Small intestine (tissue), 7 donors: ENCODE results near the gene MCM3AP. TPM values are rescaled to one million over a fixed set of nuclear protein-coding genes. Genes with fewer than 3 reads are reported as not detected.

Source experiments
- DNase-seq, 2 donors: peaks; one replicate each; pipeline versions ENCODE4 v3.0.0 to v3.0.0-alpha.2; 2013
- FAIRE-seq: peaks from 2 replicates; lab custom pipeline; 2012; peaks lifted over from hg19 to GRCh38; lab: Jason Lieb, UNC
- H3K27ac ChIP-seq, 3 donors: one replicate each; pipeline ENCODE4 v1.5.1; 2013; ENCODE audit warnings: low read length in 2 of 3, mild to moderate bottlenecking in 2 of 3, control low read depth in 1 of 3, inconsistent platforms in 1 of 3, low read depth in 1 of 3, moderate library complexity in 1 of 3
- H3K27me3 ChIP-seq, 3 donors: one replicate each; pipeline ENCODE4 v1.6.1; 2013; ENCODE audit warnings: low read length in 3 of 3, inconsistent platforms in 1 of 3; ENCODE audit not compliant: control insufficient read depth in 3 of 3, insufficient read depth in 3 of 3
- H3K36me3 ChIP-seq, 3 donors: one replicate each; pipeline ENCODE4 v1.6.1; 2013; ENCODE audit warnings: low read length in 3 of 3, inconsistent platforms in 1 of 3, low read depth in 1 of 3, mild to moderate bottlenecking in 1 of 3, moderate library complexity in 1 of 3; ENCODE audit not compliant: control insufficient read depth in 3 of 3, insufficient read depth in 2 of 3
- H3K4me1 ChIP-seq, 3 donors: one replicate each; pipeline ENCODE4 v1.6.1; 2013; ENCODE audit warnings: low read length in 2 of 3, inconsistent platforms in 1 of 3, low read depth in 1 of 3, mild to moderate bottlenecking in 1 of 3, moderate library complexity in 1 of 3; ENCODE audit not compliant: control insufficient read depth in 3 of 3, insufficient read depth in 2 of 3
- H3K4me3 ChIP-seq, 3 donors: one replicate each; pipeline ENCODE4 v1.5.1; 2013; ENCODE audit warnings: low read length in 3 of 3, control low read depth in 1 of 3, inconsistent platforms in 1 of 3, low read depth in 1 of 3, mild to moderate bottlenecking in 1 of 3, moderate library complexity in 1 of 3
- H3K9me3 ChIP-seq, 2 donors: one replicate each; pipeline ENCODE4 v1.6.1; 2013; ENCODE audit warnings: low read depth in 1 of 2, low read length in 1 of 2; ENCODE audit not compliant: control insufficient read depth in 2 of 2, insufficient read depth in 1 of 2
- WGBS, 3 donors: extraction: QIAGEN DNeasy Blood & Tissue Kit; methylation state at CpG; one replicate each; pipeline ENCODE4 v1.1.7; 2013; 5-methylcytosine and 5-hydroxymethylcytosine counted together
- polyA plus RNA-seq, 4 donors: library from polyadenylated mRNA; stranded (reverse) in 3 of 4; unstranded in 1 of 4; fragments of 200-250 nt in 3 of 4; fragments of 120-200 nt in 1 of 4; gene quantifications; one replicate each; pipeline versions ENCODE4 v1.2.1 to v1.2.3, GENCODE V29; 2013
- donor health status: healthy with polysubstance abuse.
- donor health status: control.
- donor health status: control.
- donor health status: Bipolar disorder and iron deficiency.
- donor health status: healthy.

Gene MCM3AP
- polyA plus RNA-seq, 4 donors, result 38.3 to 75.4 (median 42.6) TPM

GRCh38 chr21:46239817-46240325 is 45.5 kb downstream of the MCM3AP start:
- FAIRE-seq (no peak), DNase-seq (no peak)
- H3K9me3 ChIP-seq, result no peaks in the 10 kb centered on the region
- H3K27ac ChIP-seq, result no peak overlapping the region
- 89 to 93% (median 92%) methylated on average over 7 of the region's 7 CpGs for WGBS, 3 donors
- H3K36me3 ChIP-seq, result peaks cover 27 to 53% (median 37%) of the 10 kb centered on the region in 3 donors
- no peaks in the 10 kb centered on the region for H3K4me1 ChIP-seq
- no peaks in the 10 kb centered on the region for H3K27me3 ChIP-seq
- H3K4me3 ChIP-seq, result no peak overlapping the region

GRCh38 chr21:46237474-46237873 is 47.9 kb downstream of the MCM3AP start:
- WGBS, 3 donors, result 91 to 96% (median 96%) methylated on average over 5 of the region's 5 CpGs
- H3K36me3 ChIP-seq, result peaks cover 21 to 39% (median 22%) of the 10 kb centered on the region in 3 donors

GRCh38 chr21:46234436-46234950 is 50.9 kb downstream of the MCM3AP start:
- DNase-seq (no peak), FAIRE-seq (no peak)
- WGBS, 3 donors, result 56 to 73% (median 63%) methylated on average over 5 of the region's 5 CpGs
- H3K27ac ChIP-seq, result no peak overlapping the region
- no peaks in the 10 kb centered on the region for H3K27me3 ChIP-seq
- H3K4me1 ChIP-seq, result peaks cover 0 to 4% (median 0%) of the 10 kb centered on the region in 3 donors
- peaks cover 10 to 27% (median 15%) of the 10 kb centered on the region in 3 donors for H3K36me3 ChIP-seq
- H3K9me3 ChIP-seq, result peaks cover 0 to 2% of the 10 kb centered on the region in 2 donors
- H3K4me3 ChIP-seq, result no peak overlapping the region

More at GRCh38 chr21:46237474-46237873, 47.9 kb downstream of the MCM3AP start:
- H3K9me3 ChIP-seq, result no peaks in the 10 kb centered on the region
- H3K4me3 ChIP-seq, result no peak overlapping the region
- no peak for DNase-seq
- H3K27ac ChIP-seq, result no peak overlapping the region
- no peaks in the 10 kb centered on the region for H3K4me1 ChIP-seq
- no peak for FAIRE-seq
- H3K27me3 ChIP-seq, result no peaks in the 10 kb centered on the region

GRCh38 chr21:46229923-46230260 is 55.5 kb downstream of the MCM3AP start:
- peaks cover 0 to 13% (median 4%) of the 10 kb centered on the region in 3 donors for H3K36me3 ChIP-seq
- DNase-seq, result no peak
- FAIRE-seq, result no peak
- H3K4me3 ChIP-seq, result peak overlapping the region; percentile 59 to 70 (median 62)
- H3K4me1 ChIP-seq, result peaks cover 0 to 15% (median 5%) of the 10 kb centered on the region in 3 donors
- no peak overlapping the region for H3K27ac ChIP-seq
- H3K27me3 ChIP-seq, result no peaks in the 10 kb centered on the region
- peaks cover 0 to 2% of the 10 kb centered on the region in 2 donors for H3K9me3 ChIP-seq
- WGBS, 3 donors, result 78 to 88% (median 81%) methylated on average over 6 of the region's 6 CpGs

- no peak for FAIRE-seq
- Histone ChIP-seq H3K36me3 (peaks cover 0 to 8% (median 2%) of the 10 kb centered on the region in 3 donors), H3K4me1 (peaks cover 0 to 15% (median 5%) of the 10 kb centered on the region in 3 donors), H3K27me3 (no peaks in the 10 kb centered on the region), H3K9me3 (peaks cover 0 to 2% of the 10 kb centered on the region in 2 donors), H3K4me3 (peak overlapping the region; percentile 59 to 70 (median 62)), H3K27ac (peak overlapping the region in 2 of 3 donors; percentile 33 to 60)
- 2 to 3% (median 2%) methylated on average over 35 to 71 of the region's 72 CpGs for WGBS, 3 donors
- DNase-seq, result peak; percentile 4 to 80
Measured at GRCh38 chr21:46229133-46229922, 56.1 kb downstream of the MCM3AP start.

- WGBS, 3 donors, result 0 to 1% (median 1%) methylated on average over 53 to 77 of the region's 77 CpGs
- FAIRE-seq (no peak), DNase-seq (peak; percentile 98 to 99)
Measured at GRCh38 chr21:46228345-46229051, 56.9 kb downstream of the MCM3AP start, which contains the start of gene LSS. TSS of gene LSS (minus strand) at chr21:46228774. CDS start at chr21:46228745, 29 bp downstream.

GRCh38 chr21:46227811-46228344 is 57.5 kb downstream of the MCM3AP start:
- FAIRE-seq (no peak), DNase-seq (peak in 1 of 2 donors; percentile 24)
- WGBS, 3 donors, result 0 to 3% (median 1%) methylated on average over 19 to 20 of the region's 20 CpGs
- Histone ChIP-seq H3K4me1 (peaks cover 0 to 15% (median 5%) of the 10 kb centered on the region in 3 donors), H3K36me3 (peaks cover 0 to 8% (median 0%) of the 10 kb centered on the region in 3 donors), H3K27ac (peak overlapping the region; percentile 62 to 91 (median 73)), H3K4me3 (peak overlapping the region; percentile 75 to 96 (median 82)), H3K27me3 (no peaks in the 10 kb centered on the region), H3K9me3 (peaks cover 0 to 2% of the 10 kb centered on the region in 2 donors)

More at GRCh38 chr21:46228345-46229051, 56.9 kb downstream of the MCM3AP start, which contains the start of gene LSS:
- Histone ChIP-seq H3K27me3 (no peaks in the 10 kb centered on the region), H3K4me1 (peaks cover 0 to 15% (median 5%) of the 10 kb centered on the region in 3 donors), H3K4me3 (peak within 1 kb of the TSS; percentile 75 to 96 (median 82)), H3K27ac (peak within 1 kb of the TSS; percentile 62 to 91 (median 73)), H3K36me3 (peaks cover 0 to 8% (median 0%) of the 10 kb centered on the region in 3 donors), H3K9me3 (peaks cover 0 to 2% of the 10 kb centered on the region in 2 donors)
